ENCODE results near the gene VPS33A.
"Not testable (repeated sequence)": the region's sequence is repeated elsewhere in the genome, so short reads cannot be mapped to it uniquely, and the experiment has no call there.

VPS33A gene

GRCh38 chr12:122266230-122266901 is at the start of gene VPS33A:
TSS of gene VPS33A (minus strand) at chr12:122266494. CDS start at chr12:122266408, 86 bp downstream.
- peak; percentile 97 for DNase-seq (ENCODE audit: low spot score)

- no peak for DNase-seq (ENCODE audit: low spot score)
These were observed 46.6 kb upstream of the VPS33A start for GRCh38 chr12:122312926-122313325.

- DNase-seq (ENCODE audit: low spot score): no peak
These were observed 45.4 kb upstream of the VPS33A start for GRCh38 chr12:122311696-122312095.

GRCh38 chr12:122310626-122311333 is 44.5 kb upstream of the VPS33A start:
- no peak for DNase-seq (ENCODE audit: low spot score)

- no peak for DNase-seq (ENCODE audit: low spot score)
These were observed 43.3 kb upstream of the VPS33A start for GRCh38 chr12:122309564-122310121.

- no peak for DNase-seq (ENCODE audit: low spot score)
These were observed 42.5 kb upstream of the VPS33A start for GRCh38 chr12:122308811-122309210.

GRCh38 chr12:122306407-122306806 is 40.1 kb upstream of the VPS33A start:
- DNase-seq (ENCODE audit: low spot score): no peak

- no peak for DNase-seq (ENCODE audit: low spot score)
These were observed 38.6 kb upstream of the VPS33A start for GRCh38 chr12:122304924-122305323.

GRCh38 chr12:122303068-122303467 is 36.8 kb upstream of the VPS33A start:
- DNase-seq (ENCODE audit: low spot score): no peak

GRCh38 chr12:122298071-122298748 is 31.9 kb upstream of the VPS33A start:
- DNase-seq (ENCODE audit: low spot score): no peak

GRCh38 chr12:122297494-122297893 is 31.2 kb upstream of the VPS33A start:
- DNase-seq (ENCODE audit: low spot score): no peak

- no peak for DNase-seq (ENCODE audit: low spot score)
These were observed 29.6 kb upstream of the VPS33A start for GRCh38 chr12:122295877-122296276.

GRCh38 chr12:122293081-122293480 is 26.8 kb upstream of the VPS33A start:
- DNase-seq (ENCODE audit: low spot score): no peak

GRCh38 chr12:122291431-122291830 is 25.1 kb upstream of the VPS33A start:
- DNase-seq (ENCODE audit: low spot score): no peak

- no peak for DNase-seq (ENCODE audit: low spot score)
These were observed 17.4 kb upstream of the VPS33A start for GRCh38 chr12:122283680-122284079.

GRCh38 chr12:122282061-122282460 is 15.8 kb upstream of the VPS33A start:
- no peak for DNase-seq (ENCODE audit: low spot score)

GRCh38 chr12:122276242-122276641 is 9.9 kb upstream of the VPS33A start:
- no peak for DNase-seq (ENCODE audit: low spot score)

- no peak for DNase-seq (ENCODE audit: low spot score)
These were observed 9.2 kb upstream of the VPS33A start for GRCh38 chr12:122275459-122275858.

- peak; percentile 56 for DNase-seq (ENCODE audit: low spot score)
These were observed 436 bp downstream of the VPS33A start for GRCh38 chr12:122265886-122266229.

GRCh38 chr12:122265476-122265875 is 818 bp downstream of the VPS33A start:
- peak; percentile 54 for DNase-seq (ENCODE audit: low spot score)

GRCh38 chr12:122260735-122261134 is 5.6 kb downstream of the VPS33A start:
- not testable (repeated sequence) for DNase-seq (ENCODE audit: low spot score)

GRCh38 chr12:122258939-122259338 is 7.4 kb downstream of the VPS33A start:
- DNase-seq (ENCODE audit: low spot score): not testable (repeated sequence)

GRCh38 chr12:122258462-122258861 is 7.8 kb downstream of the VPS33A start:
- DNase-seq (ENCODE audit: low spot score): peak; percentile 49
